ENCODE data around the gene TUBB.

The TUBB gene

GRCh38 chr6:30719791-30720737 lies at the start of gene TUBB:
TUBB (plus strand) TSS chr6:30720352; CDS start chr6:30720507, 155 bp downstream.
- Mint-ChIP-seq H3K36me3 (ENCODE audit: low read depth) (peaks cover 67% of the 10 kb centered on the region), H3K4me3 (peak within 1 kb of the TSS; percentile 93), H3K27me3 (ENCODE audit: low read depth) (peaks cover 4% of the 10 kb centered on the region), H3K27ac (peak within 1 kb of the TSS; percentile 92), H3K9me3 (no peaks in the 10 kb centered on the region), H3K4me1 (ENCODE audit: low read depth) (peaks cover 49% of the 10 kb centered on the region)
- DNase-seq (ENCODE audit: low spot score), result peak; percentile 96

- H3K4me3 Mint-ChIP-seq, result peak overlapping the region; percentile 96
- H3K4me1 Mint-ChIP-seq (ENCODE audit: low read depth), result peaks cover 20% of the 10 kb centered on the region
- peak overlapping the region; percentile 51 for H3K27ac Mint-ChIP-seq
- H3K27me3 Mint-ChIP-seq (ENCODE audit: low read depth), result no peaks in the 10 kb centered on the region
- DNase-seq (ENCODE audit: low spot score), result no peak
- H3K9me3 Mint-ChIP-seq, result no peaks in the 10 kb centered on the region
- H3K36me3 Mint-ChIP-seq (ENCODE audit: low read depth), result peaks cover 28% of the 10 kb centered on the region
These were observed 49.2 kb upstream of the TUBB start for GRCh38 chr6:30670760-30671527.

GRCh38 chr6:30672445-30673253 lies 47.5 kb upstream of the TUBB start, which contains the start of gene DHX16:
DHX16 (minus strand) TSS chr6:30673006; CDS start chr6:30672841, 165 bp downstream.
- DNase-seq (ENCODE audit: low spot score), result peak; percentile 87
- peaks cover 25% of the 10 kb centered on the region for H3K4me1 Mint-ChIP-seq (ENCODE audit: low read depth)
- H3K4me3 Mint-ChIP-seq, result peak within 1 kb of the TSS; percentile 96
- H3K9me3 Mint-ChIP-seq, result no peaks in the 10 kb centered on the region
- peak within 1 kb of the TSS; percentile 76 for H3K27ac Mint-ChIP-seq
- peaks cover 34% of the 10 kb centered on the region for H3K36me3 Mint-ChIP-seq (ENCODE audit: low read depth)
- H3K27me3 Mint-ChIP-seq (ENCODE audit: low read depth), result no peaks in the 10 kb centered on the region

- DNase-seq (ENCODE audit: low spot score), result no peak
- Mint-ChIP-seq H3K4me1 (ENCODE audit: low read depth) (peaks cover 30% of the 10 kb centered on the region), H3K36me3 (ENCODE audit: low read depth) (peaks cover 48% of the 10 kb centered on the region), H3K27me3 (ENCODE audit: low read depth) (no peaks in the 10 kb centered on the region), H3K4me3 (peak overlapping the region; percentile 8), H3K9me3 (no peaks in the 10 kb centered on the region), H3K27ac (peak overlapping the region; percentile 70)
These were observed 43.4 kb upstream of the TUBB start for GRCh38 chr6:30676660-30677285.

- Mint-ChIP-seq H3K27me3 (ENCODE audit: low read depth) (no peaks in the 10 kb centered on the region), H3K4me1 (ENCODE audit: low read depth) (peaks cover 32% of the 10 kb centered on the region), H3K4me3 (peak overlapping the region; percentile 96), H3K9me3 (no peaks in the 10 kb centered on the region), H3K36me3 (ENCODE audit: low read depth) (peaks cover 71% of the 10 kb centered on the region), H3K27ac (peak overlapping the region; percentile 78)
- peak; percentile 86 for DNase-seq (ENCODE audit: low spot score)
These were observed 41.0 kb upstream of the TUBB start for GRCh38 chr6:30678964-30679726.

- H3K4me3 Mint-ChIP-seq, result peak overlapping the region; percentile 96
- DNase-seq (ENCODE audit: low spot score), result no peak
- H3K9me3 Mint-ChIP-seq, result no peaks in the 10 kb centered on the region
- no peaks in the 10 kb centered on the region for H3K27me3 Mint-ChIP-seq (ENCODE audit: low read depth)
- H3K36me3 Mint-ChIP-seq (ENCODE audit: low read depth), result peaks cover 76% of the 10 kb centered on the region
- peaks cover 32% of the 10 kb centered on the region for H3K4me1 Mint-ChIP-seq (ENCODE audit: low read depth)
- peak overlapping the region; percentile 77 for H3K27ac Mint-ChIP-seq
These were observed 40.2 kb upstream of the TUBB start for GRCh38 chr6:30679765-30680535.

GRCh38 chr6:30681766-30682142 lies 38.4 kb upstream of the TUBB start:
- peak overlapping the region; percentile 88 for H3K27ac Mint-ChIP-seq
- peak overlapping the region; percentile 96 for H3K4me3 Mint-ChIP-seq
- no peaks in the 10 kb centered on the region for H3K27me3 Mint-ChIP-seq (ENCODE audit: low read depth)
- no peak for DNase-seq (ENCODE audit: low spot score)
- peaks cover 28% of the 10 kb centered on the region for H3K4me1 Mint-ChIP-seq (ENCODE audit: low read depth)
- no peaks in the 10 kb centered on the region for H3K9me3 Mint-ChIP-seq
- peaks cover 81% of the 10 kb centered on the region for H3K36me3 Mint-ChIP-seq (ENCODE audit: low read depth)

- Mint-ChIP-seq H3K27me3 (ENCODE audit: low read depth) (no peaks in the 10 kb centered on the region), H3K36me3 (ENCODE audit: low read depth) (peaks cover 74% of the 10 kb centered on the region), H3K27ac (peak overlapping the region; percentile 88), H3K9me3 (no peaks in the 10 kb centered on the region), H3K4me3 (peak overlapping the region; percentile 96), H3K4me1 (ENCODE audit: low read depth) (peaks cover 28% of the 10 kb centered on the region)
- peak; percentile 87 for DNase-seq (ENCODE audit: low spot score)
These were observed 37.7 kb upstream of the TUBB start for GRCh38 chr6:30682143-30683117.

- Mint-ChIP-seq H3K9me3 (no peaks in the 10 kb centered on the region), H3K27me3 (ENCODE audit: low read depth) (no peaks in the 10 kb centered on the region), H3K27ac (peak overlapping the region; percentile 88), H3K4me1 (ENCODE audit: low read depth) (peaks cover 36% of the 10 kb centered on the region), H3K4me3 (peak overlapping the region; percentile 96), H3K36me3 (ENCODE audit: low read depth) (peaks cover 77% of the 10 kb centered on the region)
- DNase-seq (ENCODE audit: low spot score), result no peak
These were observed 36.8 kb upstream of the TUBB start for GRCh38 chr6:30683183-30683979.

- H3K27ac Mint-ChIP-seq, result peak overlapping the region; percentile 88
- no peak for DNase-seq (ENCODE audit: low spot score)
- H3K36me3 Mint-ChIP-seq (ENCODE audit: low read depth), result peaks cover 76% of the 10 kb centered on the region
- H3K9me3 Mint-ChIP-seq, result no peaks in the 10 kb centered on the region
- peaks cover 38% of the 10 kb centered on the region for H3K4me1 Mint-ChIP-seq (ENCODE audit: low read depth)
- no peaks in the 10 kb centered on the region for H3K27me3 Mint-ChIP-seq (ENCODE audit: low read depth)
- peak overlapping the region; percentile 96 for H3K4me3 Mint-ChIP-seq
These were observed 36.2 kb upstream of the TUBB start for GRCh38 chr6:30683980-30684338.
